Left ventricle myocardium inferior (tissue), 1 donor: Measurements from ENCODE around the gene OR4C45. TPM values are rescaled to one million over a fixed set of nuclear protein-coding genes. Genes with fewer than 3 reads are reported as not detected.
"Not testable (repeated sequence)": the region's sequence is repeated elsewhere in the genome, so short reads cannot be mapped to it uniquely, and the experiment has no call there.

ENCODE experiments used
- DNase-seq: peaks from one replicate; pipeline ENCODE4 v3.0.0-alpha.2; 2020
- H3K27ac ChIP-seq: fragments of 200-600 bp; replicated peaks from 2 replicates; pipeline ENCODE4 v1.8.0; 2021
- H3K27me3 ChIP-seq: fragments of 200-600 bp; 2 replicates; pipeline ENCODE4 v1.8.0; 2021; ENCODE audit warnings: low read depth
- H3K36me3 ChIP-seq: fragments of 200-600 bp; 2 replicates; pipeline ENCODE4 v1.8.0; 2021
- H3K4me1 ChIP-seq: fragments of 200-600 bp; 2 replicates; pipeline ENCODE4 v1.8.0; 2021
- H3K4me3 ChIP-seq: fragments of 200-600 bp; 2 replicates; pipeline ENCODE4 v1.8.0; 2021; ENCODE audit warnings: mild to moderate bottlenecking, moderate library complexity
- H3K9me3 ChIP-seq: fragments of 200-600 bp; replicated peaks from 2 replicates; pipeline ENCODE4 v1.8.0; 2021
- intact Hi-C: fragments of 100-400 bp; cut with micrococcal nuclease; formaldehyde crosslinking; loops from one replicate; pipeline ENCODE4 v1.11.0; 2022
- total RNA-seq: library from RNA; stranded (reverse); fragmentation: NEBNext Ultra II Directional; extraction: Animal tissue kit (Norgen Biotek cat#: 25700); gene quantifications from one replicate; pipeline ENCODE4 v1.2.1, GENCODE V29; 2021
- TF ChIP-seq, protein P1 (sequence below): fragments of 200-600 bp; IDR thresholded peaks from 2 replicates; pipeline ENCODE4 v1.8.0; 2021; ENCODE audit warnings: antibody characterized with exemption, mild to moderate bottlenecking, borderline replicate concordance
- donor health status: DM: no; HTN: yes; CAD: no; lungs with severe emphysema.

OR4C45 gene
- total RNA-seq, 1 donor from 2014 or later = not detected

DNA sequence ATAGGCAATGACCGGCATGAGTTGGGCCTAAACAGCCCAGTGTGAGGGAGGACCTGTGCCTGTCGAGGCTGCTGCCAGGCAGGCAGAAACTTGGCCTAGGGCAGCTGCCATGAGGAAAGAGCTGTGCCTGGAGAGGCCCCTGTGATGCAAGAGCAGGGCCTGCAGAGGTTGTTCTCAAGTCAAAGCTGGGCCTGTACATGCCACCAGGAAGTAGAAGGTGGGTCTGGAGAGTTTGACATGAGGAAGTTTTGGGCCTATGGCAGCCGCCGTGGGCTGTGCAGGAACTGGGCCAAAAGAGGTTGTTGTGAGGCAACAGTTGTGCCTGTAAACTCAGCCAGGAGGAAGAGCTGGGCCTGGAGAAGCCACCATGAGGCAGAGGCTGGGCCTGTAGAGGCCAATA, 43.2 kb downstream of the OR4C45 start:
- Histone ChIP-seq H3K36me3 (no peaks in the 10 kb centered on the region), H3K4me1 (no peaks in the 10 kb centered on the region), H3K27me3 (no peaks in the 10 kb centered on the region), H3K4me3 (no peak overlapping the region), H3K9me3 (peaks cover 32% of the 10 kb centered on the region), H3K27ac (no peak overlapping the region)
- intact Hi-C loops = no loop called here
- DNase-seq = no peak
- TF ChIP-seq, protein P1, sequence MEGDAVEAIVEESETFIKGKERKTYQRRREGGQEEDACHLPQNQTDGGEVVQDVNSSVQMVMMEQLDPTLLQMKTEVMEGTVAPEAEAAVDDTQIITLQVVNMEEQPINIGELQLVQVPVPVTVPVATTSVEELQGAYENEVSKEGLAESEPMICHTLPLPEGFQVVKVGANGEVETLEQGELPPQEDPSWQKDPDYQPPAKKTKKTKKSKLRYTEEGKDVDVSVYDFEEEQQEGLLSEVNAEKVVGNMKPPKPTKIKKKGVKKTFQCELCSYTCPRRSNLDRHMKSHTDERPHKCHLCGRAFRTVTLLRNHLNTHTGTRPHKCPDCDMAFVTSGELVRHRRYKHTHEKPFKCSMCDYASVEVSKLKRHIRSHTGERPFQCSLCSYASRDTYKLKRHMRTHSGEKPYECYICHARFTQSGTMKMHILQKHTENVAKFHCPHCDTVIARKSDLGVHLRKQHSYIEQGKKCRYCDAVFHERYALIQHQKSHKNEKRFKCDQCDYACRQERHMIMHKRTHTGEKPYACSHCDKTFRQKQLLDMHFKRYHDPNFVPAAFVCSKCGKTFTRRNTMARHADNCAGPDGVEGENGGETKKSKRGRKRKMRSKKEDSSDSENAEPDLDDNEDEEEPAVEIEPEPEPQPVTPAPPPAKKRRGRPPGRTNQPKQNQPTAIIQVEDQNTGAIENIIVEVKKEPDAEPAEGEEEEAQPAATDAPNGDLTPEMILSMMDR = no peak

DNA sequence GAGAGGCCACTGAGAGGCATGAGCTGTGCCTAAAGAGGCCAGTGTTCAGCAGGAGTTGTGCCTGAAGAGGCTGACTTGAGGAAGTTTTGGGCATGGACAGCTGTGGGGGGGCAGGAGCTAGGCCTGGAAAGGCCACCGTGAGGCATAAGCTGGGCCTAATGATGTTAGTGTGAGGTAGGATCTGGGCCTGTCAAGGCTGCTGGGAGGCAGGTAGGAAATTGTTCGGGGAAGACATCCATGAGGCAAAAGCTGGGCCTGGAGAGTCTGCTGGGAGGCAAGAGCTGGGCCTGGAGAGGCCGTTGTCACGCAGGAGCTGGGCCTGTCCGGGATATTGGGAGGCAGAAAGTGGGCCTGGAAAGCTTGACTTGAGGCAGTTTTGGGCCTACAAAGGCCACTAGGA, 44.9 kb downstream of the OR4C45 start:
- TF ChIP-seq, protein P1 = no peak
- DNase-seq = no peak
- Histone ChIP-seq H3K9me3 (peaks cover 32% of the 10 kb centered on the region), H3K4me3 (no peak overlapping the region), H3K36me3 (no peaks in the 10 kb centered on the region), H3K27me3 (no peaks in the 10 kb centered on the region), H3K27ac (no peak overlapping the region), H3K4me1 (no peaks in the 10 kb centered on the region)
- intact Hi-C loops = no loop called here

DNA sequence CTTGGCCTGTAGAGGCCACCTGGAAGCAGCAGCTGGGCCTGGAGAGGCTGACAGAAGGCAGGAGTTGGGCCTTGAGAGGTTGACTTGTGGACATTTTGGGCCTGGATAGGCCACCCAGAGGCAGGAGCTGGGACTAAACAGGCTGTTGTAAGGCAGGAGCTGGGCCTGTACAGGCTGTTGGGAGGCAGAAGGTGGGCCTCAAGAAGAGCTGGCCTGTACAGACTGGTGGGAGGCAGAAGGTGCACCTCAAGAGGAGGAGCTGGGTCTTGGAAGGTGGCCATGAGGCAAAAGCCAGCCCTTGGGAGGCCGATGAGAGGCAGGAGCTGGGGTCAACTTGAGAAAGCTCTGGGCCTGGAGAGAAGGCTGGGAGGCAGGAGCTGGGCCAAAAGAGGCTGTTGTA, 45.3 kb downstream of the OR4C45 start:
- no peak for DNase-seq
- peaks cover 32% of the 10 kb centered on the region for H3K9me3 ChIP-seq
- TF ChIP-seq, protein P1 = no peak

DNA sequence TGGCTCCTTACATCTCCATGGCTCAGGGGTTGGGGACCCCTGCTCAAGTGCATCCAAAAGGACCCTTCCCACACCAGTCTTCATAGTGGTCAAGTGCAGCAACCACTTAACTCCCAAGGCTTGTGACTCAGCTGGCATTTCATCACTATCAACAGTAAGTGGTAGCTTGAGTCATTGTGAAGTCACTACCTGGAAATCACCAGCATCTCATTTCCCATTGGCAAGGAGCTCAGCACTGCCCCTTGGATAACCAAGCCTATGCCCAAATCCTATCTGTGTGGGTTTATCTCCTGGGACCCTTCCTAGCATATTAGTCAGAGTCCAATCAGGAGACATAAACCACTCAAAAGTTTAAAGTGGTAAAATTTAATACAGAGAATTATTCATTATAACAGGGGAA, 46.3 kb downstream of the OR4C45 start:
- intact Hi-C loops, H3K4me3 ChIP-seq, H3K27me3 ChIP-seq, H3K4me1 ChIP-seq, DNase-seq, H3K27ac ChIP-seq, H3K36me3 ChIP-seq: not testable (repeated sequence)
- peaks cover 32% of the 10 kb centered on the region for H3K9me3 ChIP-seq

More for the DNA sequence above, 45.3 kb downstream of the OR4C45 start:
- Histone ChIP-seq H3K36me3 (no peaks in the 10 kb centered on the region), H3K27ac (no peak overlapping the region), H3K4me1 (no peaks in the 10 kb centered on the region), H3K4me3 (no peak overlapping the region), H3K27me3 (no peaks in the 10 kb centered on the region)
- intact Hi-C loops = no loop called here

DNA sequence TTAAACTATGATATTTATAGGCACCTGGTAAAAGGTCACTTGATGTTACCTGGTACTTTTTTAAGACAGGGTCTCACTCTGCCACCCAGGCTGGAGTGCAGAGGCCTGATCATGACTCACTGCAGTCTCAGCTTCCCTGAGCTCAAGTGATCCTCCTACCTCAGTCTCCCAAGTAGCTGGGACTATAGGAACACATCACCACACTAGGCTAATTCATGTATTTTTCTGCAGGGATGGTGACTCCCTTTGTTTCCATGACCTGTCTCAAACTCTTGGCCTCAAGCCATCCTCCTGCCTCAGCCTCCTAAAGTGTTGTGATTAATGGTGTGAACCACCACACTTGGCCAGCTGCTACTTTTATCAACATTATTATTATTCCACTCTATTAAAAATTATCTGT, 47.6 kb downstream of the OR4C45 start:
- Histone ChIP-seq H3K4me3 (no peak overlapping the region), H3K9me3 (peaks cover 32% of the 10 kb centered on the region), H3K36me3 (no peaks in the 10 kb centered on the region), H3K4me1 (no peaks in the 10 kb centered on the region), H3K27ac (no peak overlapping the region), H3K27me3 (peaks cover 4% of the 10 kb centered on the region)
- TF ChIP-seq, protein P1 = no peak
- intact Hi-C loops = no loop called here
- no peak for DNase-seq

Other genes with a start within 250 kb of the OR4C45 start
- not detected for gene OR4C13, start 80.5 kb upstream of the OR4C45 start, total RNA-seq
- not detected for gene OR4C12, start 50.3 kb upstream of the OR4C45 start, total RNA-seq